Ascending aorta (tissue), 2 donors: ENCODE results near the gene VTI1A. TPM values are rescaled to one million over a fixed set of nuclear protein-coding genes. Genes with fewer than 3 reads are reported as not detected.

Experiments
- DNase-seq, 2 donors: peaks; one replicate each; pipeline ENCODE4 v3.0.0-alpha.2; 2019; ENCODE audit warnings: low spot score in 2 of 2
- H3K27ac ChIP-seq, 2 donors: fragments of 200-600 bp; sonication (generic); one replicate each; pipeline ENCODE4 v1.5.1; 2016 to 2017; ENCODE audit warnings: mild to moderate bottlenecking in 1 of 2
- H3K27me3 ChIP-seq: fragments of 200-600 bp; sonication (generic); one replicate; pipeline ENCODE4 v1.5.1; 2017
- H3K36me3 ChIP-seq, 2 donors: fragments of 200-600 bp; sonication (generic); one replicate each; pipeline ENCODE4 v1.5.1; 2016
- H3K4me1 ChIP-seq, 2 donors: fragments of 200-600 bp; sonication (generic); one replicate each; pipeline ENCODE4 v1.5.1; 2016 to 2017; ENCODE audit warnings: mild to moderate bottlenecking in 1 of 2
- H3K4me3 ChIP-seq, 2 donors: fragments of 200-600 bp; sonication (generic); one replicate each; pipeline ENCODE4 v1.5.1; 2016 to 2017; ENCODE audit warnings: mild to moderate bottlenecking in 1 of 2
- H3K9me3 ChIP-seq, 2 donors: fragments of 200-600 bp; sonication (generic); one replicate each; pipeline ENCODE4 v1.5.1; 2016
- intact Hi-C: fragments of 100-400 bp; cut with DNase I; formaldehyde crosslinking; loops from one replicate; pipeline ENCODE4 v1.15.1; 2023
- total RNA-seq: library from RNA; depleted of rRNA; stranded (reverse); fragments of >200 nt; gene quantifications from one replicate; pipeline ENCODE4 v1.1.0, GENCODE V29; 2016
- TF ChIP-seq, protein P1 (sequence below), 3 experiments: fragments of 200-600 bp in 2 of 3; fragments of 450-650 bp in 1 of 3; sonication (generic) in 2 of 3; IDR thresholded peaks; one replicate each; pipeline ENCODE4 v1.5.1; 2016 to 2019; ENCODE audit warnings: antibody characterized with exemption in 3 of 3, mild to moderate bottlenecking in 1 of 3, moderate library complexity in 1 of 3

Gene VTI1A
- total RNA-seq, 1 donor from 2014 or later = 32.5 TPM

DNA sequence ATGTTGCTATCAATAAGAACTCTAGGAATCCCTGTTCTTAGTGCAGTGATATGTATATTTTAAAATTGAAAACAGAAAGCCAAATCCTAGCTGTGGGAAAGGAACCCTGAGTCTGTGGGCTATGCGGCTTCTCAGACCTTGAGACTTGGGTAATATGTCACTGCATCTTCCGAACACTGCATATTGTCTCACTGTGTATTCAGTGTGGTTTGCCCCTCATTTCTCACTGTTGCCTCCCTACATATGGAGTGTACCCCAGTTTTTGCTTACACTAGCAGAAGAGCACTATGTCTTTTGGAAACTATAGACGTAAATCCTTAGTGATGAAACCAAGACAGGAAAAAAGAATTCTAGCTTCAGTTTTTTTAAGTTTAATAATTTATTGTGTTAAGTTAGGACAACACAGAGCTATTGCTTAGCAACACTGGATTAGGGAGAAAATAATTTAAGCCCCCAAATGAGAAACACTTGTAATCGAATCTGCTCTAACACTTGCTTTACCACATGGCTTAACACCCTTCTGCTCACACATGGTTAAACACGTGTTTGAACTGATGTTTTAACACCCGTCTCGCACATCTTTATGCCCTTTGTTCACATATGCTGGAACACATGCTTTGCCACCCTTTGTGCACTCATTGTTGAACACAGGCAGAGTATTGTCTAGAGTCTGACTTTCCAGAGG is 251.3 kb downstream of the VTI1A start:
- TF ChIP-seq, protein P1, sequence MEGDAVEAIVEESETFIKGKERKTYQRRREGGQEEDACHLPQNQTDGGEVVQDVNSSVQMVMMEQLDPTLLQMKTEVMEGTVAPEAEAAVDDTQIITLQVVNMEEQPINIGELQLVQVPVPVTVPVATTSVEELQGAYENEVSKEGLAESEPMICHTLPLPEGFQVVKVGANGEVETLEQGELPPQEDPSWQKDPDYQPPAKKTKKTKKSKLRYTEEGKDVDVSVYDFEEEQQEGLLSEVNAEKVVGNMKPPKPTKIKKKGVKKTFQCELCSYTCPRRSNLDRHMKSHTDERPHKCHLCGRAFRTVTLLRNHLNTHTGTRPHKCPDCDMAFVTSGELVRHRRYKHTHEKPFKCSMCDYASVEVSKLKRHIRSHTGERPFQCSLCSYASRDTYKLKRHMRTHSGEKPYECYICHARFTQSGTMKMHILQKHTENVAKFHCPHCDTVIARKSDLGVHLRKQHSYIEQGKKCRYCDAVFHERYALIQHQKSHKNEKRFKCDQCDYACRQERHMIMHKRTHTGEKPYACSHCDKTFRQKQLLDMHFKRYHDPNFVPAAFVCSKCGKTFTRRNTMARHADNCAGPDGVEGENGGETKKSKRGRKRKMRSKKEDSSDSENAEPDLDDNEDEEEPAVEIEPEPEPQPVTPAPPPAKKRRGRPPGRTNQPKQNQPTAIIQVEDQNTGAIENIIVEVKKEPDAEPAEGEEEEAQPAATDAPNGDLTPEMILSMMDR (IDR thresholded peaks at IDR 0.05) = no peak
- no peak overlapping the region for H3K27ac ChIP-seq
- DNase-seq = no peak
- H3K36me3 ChIP-seq = no peaks in the 10 kb centered on the region
- intact Hi-C loops = no loop called here
- H3K4me3 ChIP-seq = no peak overlapping the region
- H3K9me3 ChIP-seq = no peaks in the 10 kb centered on the region
- H3K4me1 ChIP-seq = no peaks in the 10 kb centered on the region
- H3K27me3 ChIP-seq = no peaks in the 10 kb centered on the region

- no peaks in the 10 kb centered on the region for H3K36me3 ChIP-seq
- TF ChIP-seq, protein P1 (IDR thresholded peaks at IDR 0.05) = no peak
- H3K4me1 ChIP-seq = no peaks in the 10 kb centered on the region
- no peak for DNase-seq
- H3K27me3 ChIP-seq = no peaks in the 10 kb centered on the region
- no peak overlapping the region for H3K27ac ChIP-seq
- intact Hi-C loops = no loop called here
- H3K4me3 ChIP-seq = no peak overlapping the region
- H3K9me3 ChIP-seq = no peaks in the 10 kb centered on the region
Observed at GRCh38 chr10:112698818-112699164, 251.8 kb downstream of the VTI1A start.

GRCh38 chr10:112700215-112700671 is 253.2 kb downstream of the VTI1A start:
- no peaks in the 10 kb centered on the region for H3K36me3 ChIP-seq
- TF ChIP-seq, protein P1 (IDR thresholded peaks at IDR 0.05) = no peak
- intact Hi-C loops = no loop called here
- H3K9me3 ChIP-seq = no peaks in the 10 kb centered on the region
- no peak for DNase-seq
- no peak overlapping the region for H3K4me3 ChIP-seq
- H3K27me3 ChIP-seq = no peaks in the 10 kb centered on the region
- H3K27ac ChIP-seq = no peak overlapping the region
- no peaks in the 10 kb centered on the region for H3K4me1 ChIP-seq

- Histone ChIP-seq H3K27ac (no peak overlapping the region), H3K36me3 (no peaks in the 10 kb centered on the region), H3K9me3 (no peaks in the 10 kb centered on the region), H3K4me3 (no peak overlapping the region), H3K27me3 (no peaks in the 10 kb centered on the region), H3K4me1 (no peaks in the 10 kb centered on the region)
- DNase-seq = no peak
- TF ChIP-seq, protein P1 (IDR thresholded peaks at IDR 0.05) = no peak
- intact Hi-C loops = no loop called here
Observed at GRCh38 chr10:112701211-112701877, 254.3 kb downstream of the VTI1A start.

- Histone ChIP-seq H3K27ac (no peak overlapping the region), H3K9me3 (no peaks in the 10 kb centered on the region), H3K36me3 (no peaks in the 10 kb centered on the region), H3K4me3 (no peak overlapping the region), H3K27me3 (no peaks in the 10 kb centered on the region), H3K4me1 (no peaks in the 10 kb centered on the region)
- DNase-seq = no peak
- TF ChIP-seq, protein P1 (IDR thresholded peaks at IDR 0.05) = no peak
- intact Hi-C loops = no loop called here
Observed at GRCh38 chr10:112701878-112702255, 254.9 kb downstream of the VTI1A start.
